Stomach smooth muscle (tissue), 2 donors: ENCODE results near the gene LRRIQ1.

Source experiments
- H3K27ac ChIP-seq: one replicate; pipeline ENCODE4 v1.7.0; 2013; ENCODE audit warnings: mild to moderate bottlenecking, low read length, inconsistent platforms
- H3K27me3 ChIP-seq, 2 donors: one replicate each; pipeline ENCODE4 v1.7.0; 2013; ENCODE audit warnings: low read length in 2 of 2; ENCODE audit not compliant: insufficient read depth in 2 of 2, control insufficient read depth in 1 of 2
- H3K36me3 ChIP-seq, 2 donors: one replicate each; pipeline ENCODE4 v1.7.0; 2013; ENCODE audit warnings: low read length in 2 of 2; ENCODE audit not compliant: control insufficient read depth in 2 of 2, insufficient read depth in 2 of 2
- H3K4me1 ChIP-seq: one replicate; pipeline ENCODE4 v1.7.0; 2013; ENCODE audit warnings: low read length; ENCODE audit not compliant: control insufficient read depth, insufficient read depth
- H3K4me3 ChIP-seq, 2 donors: one replicate each; pipeline ENCODE4 v1.7.0; 2013; ENCODE audit warnings: low read length in 2 of 2
- H3K9ac ChIP-seq, 2 donors: one replicate each; pipeline ENCODE4 v1.7.0; 2013; ENCODE audit warnings: low read length in 2 of 2, mild to moderate bottlenecking in 1 of 2
- H3K9me3 ChIP-seq, 2 donors: one replicate each; pipeline ENCODE4 v1.7.0; 2013; ENCODE audit warnings: low read length in 2 of 2; ENCODE audit not compliant: control insufficient read depth in 2 of 2
- donor health status: healthy.
- donor health status: Pancreatic carcinoma.

LRRIQ1 gene

GRCh38 chr12:85005615-85006014 lies 30.5 kb upstream of the LRRIQ1 start:
- H3K36me3 ChIP-seq: no peaks in the 10 kb centered on the region
- H3K27ac ChIP-seq: no peak overlapping the region
- no peak overlapping the region for H3K4me3 ChIP-seq

GRCh38 chr12:85006206-85006605 lies 29.9 kb upstream of the LRRIQ1 start:
- Histone ChIP-seq H3K9ac (no peak overlapping the region), H3K4me1 (no peaks in the 10 kb centered on the region), H3K27ac (no peak overlapping the region), H3K4me3 (no peak overlapping the region), H3K27me3 (no peaks in the 10 kb centered on the region), H3K36me3 (no peaks in the 10 kb centered on the region), H3K9me3 (no peaks in the 10 kb centered on the region)

More at GRCh38 chr12:85005615-85006014, 30.5 kb upstream of the LRRIQ1 start:
- H3K27me3 ChIP-seq: no peaks in the 10 kb centered on the region
- H3K9me3 ChIP-seq: no peaks in the 10 kb centered on the region
- H3K4me1 ChIP-seq: no peaks in the 10 kb centered on the region
- no peak overlapping the region for H3K9ac ChIP-seq

DNA sequence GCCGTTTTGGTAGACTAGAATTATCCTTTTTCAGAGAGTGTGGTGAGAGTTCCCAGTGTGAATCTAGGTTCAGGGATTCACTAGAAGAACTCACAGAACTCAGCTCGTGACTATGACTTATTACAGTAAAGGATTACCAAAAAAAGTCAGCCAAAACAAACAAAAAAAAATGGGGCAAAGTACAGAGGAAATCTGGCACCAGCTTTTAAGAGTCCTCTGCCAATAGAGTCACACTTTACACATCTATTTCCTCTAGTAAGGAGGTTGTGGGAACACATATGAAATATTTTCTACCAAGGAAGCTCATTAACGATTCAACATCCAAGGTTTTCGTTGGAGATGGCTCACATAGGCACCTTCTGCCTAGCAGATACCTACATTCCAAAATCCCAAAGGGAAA lies 28.3 kb upstream of the LRRIQ1 start:
- Histone ChIP-seq H3K27ac (no peak overlapping the region), H3K9me3 (no peaks in the 10 kb centered on the region), H3K4me1 (no peaks in the 10 kb centered on the region), H3K4me3 (no peak overlapping the region), H3K36me3 (no peaks in the 10 kb centered on the region), H3K27me3 (no peaks in the 10 kb centered on the region), H3K9ac (no peak overlapping the region)

DNA sequence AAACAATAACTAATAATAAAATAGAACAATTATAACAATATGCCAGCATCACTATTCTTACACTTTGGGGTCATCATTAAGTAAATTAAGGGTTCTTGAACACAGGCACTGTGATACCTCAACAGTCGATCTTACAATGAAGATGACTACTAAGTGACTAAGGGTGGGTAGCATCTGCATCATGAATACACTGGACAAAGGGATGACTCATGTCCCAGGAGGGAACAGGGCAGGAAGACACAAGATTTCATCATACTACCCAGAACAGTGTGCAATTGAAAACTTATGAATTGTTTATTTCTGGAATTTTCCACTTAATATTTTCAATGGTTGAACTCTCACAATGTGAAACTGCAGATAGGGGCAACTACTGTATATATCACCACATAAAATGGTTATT lies 19.7 kb upstream of the LRRIQ1 start:
- no peaks in the 10 kb centered on the region for H3K36me3 ChIP-seq
- H3K9ac ChIP-seq: no peak overlapping the region
- no peaks in the 10 kb centered on the region for H3K27me3 ChIP-seq
- H3K4me3 ChIP-seq: no peak overlapping the region
- no peaks in the 10 kb centered on the region for H3K9me3 ChIP-seq
- no peaks in the 10 kb centered on the region for H3K4me1 ChIP-seq
- no peak overlapping the region for H3K27ac ChIP-seq

- Histone ChIP-seq H3K4me1 (no peaks in the 10 kb centered on the region), H3K9ac (no peak overlapping the region), H3K9me3 (no peaks in the 10 kb centered on the region), H3K4me3 (no peak overlapping the region), H3K27ac (no peak overlapping the region), H3K27me3 (no peaks in the 10 kb centered on the region), H3K36me3 (no peaks in the 10 kb centered on the region)
These were observed 19.0 kb upstream of the LRRIQ1 start for GRCh38 chr12:85017133-85017532.

GRCh38 chr12:85017618-85018017 lies 18.5 kb upstream of the LRRIQ1 start:
- Histone ChIP-seq H3K27ac (no peak overlapping the region), H3K9ac (no peak overlapping the region), H3K4me1 (no peaks in the 10 kb centered on the region), H3K27me3 (no peaks in the 10 kb centered on the region), H3K9me3 (no peaks in the 10 kb centered on the region), H3K36me3 (no peaks in the 10 kb centered on the region), H3K4me3 (no peak overlapping the region)

- no peak overlapping the region for H3K27ac ChIP-seq
- H3K9me3 ChIP-seq: no peaks in the 10 kb centered on the region
- no peak overlapping the region for H3K9ac ChIP-seq
- H3K27me3 ChIP-seq: no peaks in the 10 kb centered on the region
- no peaks in the 10 kb centered on the region for H3K36me3 ChIP-seq
- H3K4me3 ChIP-seq: no peak overlapping the region
- no peaks in the 10 kb centered on the region for H3K4me1 ChIP-seq
These were observed 18.1 kb upstream of the LRRIQ1 start for GRCh38 chr12:85018098-85018497.

- no peaks in the 10 kb centered on the region for H3K9me3 ChIP-seq
- no peaks in the 10 kb centered on the region for H3K4me1 ChIP-seq
- H3K36me3 ChIP-seq: no peaks in the 10 kb centered on the region
- no peak overlapping the region for H3K27ac ChIP-seq
- H3K9ac ChIP-seq: no peak overlapping the region
- H3K4me3 ChIP-seq: no peak overlapping the region
- no peaks in the 10 kb centered on the region for H3K27me3 ChIP-seq
These were observed 6.7 kb upstream of the LRRIQ1 start for GRCh38 chr12:85029456-85029855.

- H3K9me3 ChIP-seq: no peaks in the 10 kb centered on the region
- H3K4me1 ChIP-seq: no peaks in the 10 kb centered on the region
- H3K27ac ChIP-seq: no peak overlapping the region
- H3K27me3 ChIP-seq: no peaks in the 10 kb centered on the region
- peak overlapping the region; percentile 62 to 71 for H3K9ac ChIP-seq
- H3K36me3 ChIP-seq: no peaks in the 10 kb centered on the region
- H3K4me3 ChIP-seq: peak overlapping the region; percentile 81 to 84
These were observed 582 bp downstream of the LRRIQ1 start for GRCh38 chr12:85036733-85037132.

GRCh38 chr12:85041395-85041794 lies 5.2 kb downstream of the LRRIQ1 start:
- H3K9me3 ChIP-seq: no peaks in the 10 kb centered on the region
- no peaks in the 10 kb centered on the region for H3K36me3 ChIP-seq
- H3K4me3 ChIP-seq: no peak overlapping the region
- no peak overlapping the region for H3K27ac ChIP-seq
- no peak overlapping the region for H3K9ac ChIP-seq
- no peaks in the 10 kb centered on the region for H3K27me3 ChIP-seq
- no peaks in the 10 kb centered on the region for H3K4me1 ChIP-seq

DNA sequence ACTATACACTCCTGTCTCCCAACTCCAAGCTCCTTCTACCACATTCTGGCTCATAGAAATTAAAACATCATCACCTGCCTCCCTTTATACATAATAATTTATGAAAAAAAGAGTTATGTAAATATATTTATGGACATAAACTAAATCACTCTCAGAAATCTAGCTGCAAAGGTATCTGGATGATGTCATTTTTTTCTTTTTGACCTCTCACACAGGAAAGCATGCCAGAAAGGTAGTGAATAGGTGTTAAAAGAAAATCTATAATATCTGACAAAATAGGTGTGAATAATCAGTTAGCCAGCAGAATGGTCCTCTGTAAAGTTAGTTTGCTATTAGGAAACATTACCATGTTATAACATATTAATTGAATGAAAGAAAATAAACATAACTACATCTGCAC lies 7.7 kb downstream of the LRRIQ1 start:
- no peaks in the 10 kb centered on the region for H3K4me1 ChIP-seq
- H3K9me3 ChIP-seq: no peaks in the 10 kb centered on the region
- H3K36me3 ChIP-seq: no peaks in the 10 kb centered on the region
- H3K27me3 ChIP-seq: no peaks in the 10 kb centered on the region
- no peak overlapping the region for H3K9ac ChIP-seq
- H3K4me3 ChIP-seq: no peak overlapping the region
- H3K27ac ChIP-seq: no peak overlapping the region
